Rectal smooth muscle tissue (tissue), 1 donor: ENCODE measurements around the gene FSTL4.
"Not testable (repeated sequence)": the region's sequence is repeated elsewhere in the genome, so short reads cannot be mapped to it uniquely, and the experiment has no call there.

ENCODE experiments used
- H3K27ac ChIP-seq: one replicate; pipeline ENCODE4 v1.7.0; 2013; ENCODE audit warnings: low read depth, low read length, inconsistent platforms
- H3K27me3 ChIP-seq: one replicate; pipeline ENCODE4 v1.7.0; 2013; ENCODE audit warnings: low read length; ENCODE audit not compliant: control insufficient read depth, insufficient read depth
- H3K36me3 ChIP-seq: one replicate; pipeline ENCODE4 v1.7.0; 2013; ENCODE audit warnings: low read length; ENCODE audit not compliant: control insufficient read depth, insufficient read depth
- H3K4me1 ChIP-seq: one replicate; pipeline ENCODE4 v1.7.0; 2013; ENCODE audit warnings: low read length; ENCODE audit not compliant: control insufficient read depth, insufficient read depth
- H3K4me3 ChIP-seq: one replicate; pipeline ENCODE4 v1.7.0; 2013; ENCODE audit warnings: low read length
- H3K9ac ChIP-seq: one replicate; pipeline ENCODE4 v1.7.0; 2013; ENCODE audit warnings: low read length

The FSTL4 gene

DNA sequence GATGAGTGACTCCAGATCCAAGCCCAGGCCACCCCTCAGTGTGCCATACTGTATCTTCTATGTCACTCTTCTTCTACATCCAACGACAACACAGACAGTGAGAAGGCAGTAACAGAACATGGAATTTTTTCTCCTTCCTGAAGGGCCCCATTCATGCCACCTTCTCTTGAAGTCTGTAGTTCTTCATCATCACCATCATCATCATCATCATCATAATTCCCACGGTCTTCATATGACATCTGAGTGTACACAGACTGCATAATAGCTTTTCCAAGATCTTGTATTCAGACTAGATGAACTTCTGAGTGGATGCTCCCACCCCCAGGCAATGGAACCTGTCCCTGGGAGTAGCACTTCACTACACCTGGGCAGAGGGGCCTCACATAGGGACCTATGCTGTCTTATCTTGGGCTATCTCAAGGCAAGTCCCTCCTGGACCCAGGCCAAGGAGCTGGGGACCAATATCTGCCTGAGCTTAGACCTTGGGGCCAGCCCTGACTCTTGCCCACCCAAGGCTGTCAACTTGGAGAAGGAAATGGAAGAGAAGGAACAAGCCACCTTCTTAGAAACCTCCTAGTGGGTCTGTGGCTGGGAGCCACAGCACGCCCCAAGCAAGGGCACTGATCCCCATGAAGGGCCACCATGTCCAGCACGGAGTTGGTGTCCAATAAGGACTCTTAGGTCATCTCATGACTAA is 159.1 kb downstream of the FSTL4 start:
- no peak overlapping the region for H3K4me3 ChIP-seq
- no peak overlapping the region for H3K27ac ChIP-seq
- no peak overlapping the region for H3K9ac ChIP-seq
- no peaks in the 10 kb centered on the region for H3K27me3 ChIP-seq
- no peaks in the 10 kb centered on the region for H3K4me1 ChIP-seq
- no peaks in the 10 kb centered on the region for H3K36me3 ChIP-seq

DNA sequence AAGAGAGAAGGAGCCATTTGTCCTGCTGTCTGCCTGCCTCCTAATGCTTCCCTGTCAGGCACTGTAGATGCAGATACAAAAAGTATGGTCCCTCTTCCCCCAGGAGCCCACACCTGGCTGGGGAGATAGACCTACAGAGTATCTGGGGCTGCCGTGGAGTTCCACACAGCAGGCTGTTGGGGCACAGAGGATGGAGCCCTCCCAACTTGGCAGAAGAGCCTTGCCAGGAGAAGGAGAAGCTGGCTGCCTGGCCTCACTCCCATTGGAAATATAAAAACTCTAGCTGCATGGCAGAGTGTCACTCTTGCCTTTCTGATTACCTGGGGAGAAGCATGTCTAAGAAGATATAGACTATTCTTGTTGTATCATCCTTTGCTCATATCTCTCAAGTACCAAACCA is 160.4 kb downstream of the FSTL4 start:
- H3K36me3 ChIP-seq: no peaks in the 10 kb centered on the region
- no peak overlapping the region for H3K9ac ChIP-seq
- no peak overlapping the region for H3K27ac ChIP-seq
- H3K4me1 ChIP-seq: no peaks in the 10 kb centered on the region
- no peak overlapping the region for H3K4me3 ChIP-seq
- no peaks in the 10 kb centered on the region for H3K27me3 ChIP-seq

DNA sequence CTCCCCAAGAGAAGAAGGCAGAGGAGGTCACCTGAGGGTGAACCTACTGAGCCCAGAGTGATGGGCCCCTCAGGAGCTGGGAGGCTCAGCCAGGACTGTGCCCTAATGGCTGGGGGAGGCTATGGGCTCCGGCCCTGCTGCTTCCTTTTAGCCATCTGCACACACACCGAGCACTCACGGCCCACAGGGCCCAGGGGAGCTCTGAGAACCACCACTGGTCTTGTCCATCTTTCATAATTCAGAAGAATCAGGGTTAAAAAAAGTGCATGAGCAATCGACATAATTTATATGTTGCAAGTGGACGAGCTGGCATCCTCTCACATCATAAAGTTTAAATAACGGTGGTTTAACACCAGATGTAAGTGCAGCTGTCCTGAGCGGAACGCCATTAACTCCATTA is 162.1 kb downstream of the FSTL4 start:
- Histone ChIP-seq H3K4me1 (no peaks in the 10 kb centered on the region), H3K36me3 (no peaks in the 10 kb centered on the region), H3K4me3 (no peak overlapping the region), H3K27me3 (no peaks in the 10 kb centered on the region), H3K9ac (no peak overlapping the region), H3K27ac (no peak overlapping the region)

DNA sequence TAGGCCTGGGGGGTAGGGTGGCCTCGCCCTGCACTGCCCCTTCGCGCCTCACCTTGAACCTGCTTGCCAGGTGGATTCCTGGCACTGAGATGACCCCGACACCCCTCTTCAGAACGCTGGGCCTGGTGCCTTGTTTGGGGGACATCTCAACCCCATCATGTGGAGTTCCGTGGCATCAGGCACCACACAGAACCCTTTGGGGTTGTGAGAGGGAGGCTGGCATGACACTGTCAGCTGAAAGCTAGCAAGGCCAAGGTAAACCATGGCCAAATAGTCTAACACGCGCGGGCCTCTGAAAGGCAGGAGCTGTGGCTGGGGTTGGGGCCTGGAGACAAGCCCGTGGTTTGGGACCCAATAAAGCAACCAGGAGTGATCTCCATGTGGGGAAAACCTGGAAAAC is 163.2 kb downstream of the FSTL4 start:
- Histone ChIP-seq H3K36me3 (no peaks in the 10 kb centered on the region), H3K27me3 (no peaks in the 10 kb centered on the region), H3K4me1 (no peaks in the 10 kb centered on the region), H3K9ac (no peak overlapping the region), H3K4me3 (no peak overlapping the region), H3K27ac (no peak overlapping the region)

DNA sequence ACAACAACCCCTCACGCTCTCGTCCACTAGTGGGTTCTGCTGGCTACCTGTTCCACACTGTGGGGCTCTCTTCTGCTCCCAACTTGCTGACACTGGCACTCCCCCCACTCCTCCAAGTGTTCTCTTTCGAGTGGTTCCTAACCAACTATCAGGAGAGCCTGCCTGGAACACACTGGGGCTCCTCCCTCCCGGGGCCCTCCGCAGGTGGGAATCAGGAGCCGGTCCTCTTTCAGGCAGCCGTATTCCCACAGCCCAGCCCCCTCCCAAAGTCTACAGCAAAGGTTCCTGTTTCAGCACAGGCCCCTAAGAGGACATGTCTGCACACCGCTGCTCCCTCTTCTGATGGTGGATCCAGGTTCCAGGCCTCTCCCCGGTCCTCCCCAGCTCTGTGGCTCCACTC is 165.9 kb downstream of the FSTL4 start:
- Histone ChIP-seq H3K27ac (no peak overlapping the region), H3K36me3 (no peaks in the 10 kb centered on the region), H3K27me3 (no peaks in the 10 kb centered on the region), H3K4me1 (no peaks in the 10 kb centered on the region), H3K9ac (no peak overlapping the region), H3K4me3 (no peak overlapping the region)

DNA sequence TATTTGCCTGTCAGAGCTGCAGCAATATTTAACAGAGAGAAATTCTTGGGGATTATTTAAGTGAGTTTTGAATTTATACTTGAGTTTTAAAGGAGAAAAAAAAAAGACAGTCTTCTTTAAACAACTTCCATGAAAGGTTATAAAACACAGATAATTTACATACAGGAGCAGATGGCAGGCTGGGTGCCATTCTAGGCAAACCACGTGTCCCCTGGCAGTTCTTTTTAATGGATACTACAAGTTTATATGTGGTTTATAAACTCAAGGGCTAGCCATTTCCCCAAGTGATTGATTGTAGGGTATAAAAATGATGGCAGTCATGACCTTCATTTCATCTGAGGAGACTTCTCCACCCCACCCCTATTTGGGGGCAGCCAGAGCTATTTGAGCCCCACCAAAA is 166.6 kb downstream of the FSTL4 start:
- H3K27me3 ChIP-seq: no peaks in the 10 kb centered on the region
- H3K9ac ChIP-seq: no peak overlapping the region
- no peak overlapping the region for H3K4me3 ChIP-seq
- H3K36me3 ChIP-seq: no peaks in the 10 kb centered on the region
- no peaks in the 10 kb centered on the region for H3K4me1 ChIP-seq
- no peak overlapping the region for H3K27ac ChIP-seq

DNA sequence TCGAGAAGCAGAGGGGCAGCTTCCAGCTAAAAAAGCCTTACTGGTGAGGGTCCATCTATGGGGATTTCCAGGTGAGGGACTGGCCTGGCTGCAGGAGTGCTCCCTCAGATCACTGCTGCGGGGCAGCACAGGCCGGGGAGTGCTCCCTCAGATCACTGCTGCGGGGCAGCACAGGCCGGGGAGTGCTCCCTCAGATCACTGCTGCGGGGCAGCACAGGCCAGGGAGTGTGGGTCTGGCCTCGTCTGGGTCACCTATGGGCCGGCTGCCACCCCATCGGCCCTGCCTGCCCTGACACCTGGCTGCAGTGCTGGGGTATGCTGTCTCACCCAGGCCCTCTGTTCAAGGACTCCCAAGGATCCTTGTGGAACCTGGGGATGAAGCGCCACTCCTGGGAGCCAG is 167.1 kb downstream of the FSTL4 start:
- not testable (repeated sequence) for H3K27me3 ChIP-seq, H3K27ac ChIP-seq, H3K36me3 ChIP-seq, H3K4me3 ChIP-seq, H3K9ac ChIP-seq, H3K4me1 ChIP-seq

DNA sequence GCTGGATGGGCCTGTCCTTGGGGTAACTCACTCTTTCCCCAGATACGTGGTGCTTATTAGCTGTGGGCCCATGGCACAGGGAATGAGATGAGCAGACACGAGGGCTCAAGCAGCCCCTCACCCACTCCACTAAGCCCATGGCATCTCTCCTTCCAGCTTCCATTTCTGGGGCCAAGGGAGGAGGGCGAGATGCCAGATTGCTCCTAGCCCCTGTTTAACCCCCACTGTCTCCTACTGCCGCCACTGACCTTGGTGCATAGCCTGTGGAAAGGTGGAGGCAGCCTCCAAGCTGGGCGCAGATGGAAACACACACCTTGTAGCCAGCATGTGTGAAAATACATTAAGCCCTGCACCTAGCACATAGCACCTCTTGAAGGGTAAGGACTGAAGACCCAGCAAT is 167.6 kb downstream of the FSTL4 start:
- Histone ChIP-seq H3K27ac (no peak overlapping the region), H3K9ac (no peak overlapping the region), H3K36me3 (no peaks in the 10 kb centered on the region), H3K4me3 (no peak overlapping the region), H3K27me3 (no peaks in the 10 kb centered on the region), H3K4me1 (no peaks in the 10 kb centered on the region)

DNA sequence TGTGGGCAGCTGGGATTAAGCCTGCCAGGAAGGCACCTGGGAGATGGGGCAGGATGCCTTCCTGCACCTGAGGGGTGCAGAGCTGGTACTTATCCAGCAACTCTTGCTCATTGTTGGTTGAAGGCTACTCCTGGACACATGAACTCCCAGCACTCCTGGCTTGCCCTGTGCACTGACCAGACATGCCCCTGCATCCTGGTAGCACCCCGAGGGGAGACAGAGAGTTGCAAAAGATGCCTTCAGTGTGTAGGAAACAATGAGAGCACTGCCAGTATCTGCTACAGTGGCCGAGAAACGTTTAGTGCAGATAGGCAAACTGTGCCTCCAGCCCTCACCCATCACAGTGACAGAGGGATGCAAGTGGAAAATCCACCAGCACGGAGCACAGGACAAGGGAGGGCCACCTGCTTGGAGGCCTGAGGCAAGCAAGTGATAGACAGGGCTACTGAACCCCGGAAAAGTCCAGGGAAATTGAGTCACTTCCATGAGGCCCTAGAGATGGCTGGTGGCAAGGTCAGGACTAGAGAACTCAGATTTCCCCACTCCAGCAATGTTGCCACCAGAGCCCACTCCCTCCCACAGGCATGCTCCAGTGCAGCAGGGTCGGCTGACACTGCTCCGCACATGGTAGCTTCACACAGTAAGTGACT is 171.1 kb downstream of the FSTL4 start:
- Histone ChIP-seq H3K27ac (no peak overlapping the region), H3K27me3 (no peaks in the 10 kb centered on the region), H3K36me3 (no peaks in the 10 kb centered on the region), H3K4me1 (no peaks in the 10 kb centered on the region), H3K4me3 (no peak overlapping the region), H3K9ac (no peak overlapping the region)

DNA sequence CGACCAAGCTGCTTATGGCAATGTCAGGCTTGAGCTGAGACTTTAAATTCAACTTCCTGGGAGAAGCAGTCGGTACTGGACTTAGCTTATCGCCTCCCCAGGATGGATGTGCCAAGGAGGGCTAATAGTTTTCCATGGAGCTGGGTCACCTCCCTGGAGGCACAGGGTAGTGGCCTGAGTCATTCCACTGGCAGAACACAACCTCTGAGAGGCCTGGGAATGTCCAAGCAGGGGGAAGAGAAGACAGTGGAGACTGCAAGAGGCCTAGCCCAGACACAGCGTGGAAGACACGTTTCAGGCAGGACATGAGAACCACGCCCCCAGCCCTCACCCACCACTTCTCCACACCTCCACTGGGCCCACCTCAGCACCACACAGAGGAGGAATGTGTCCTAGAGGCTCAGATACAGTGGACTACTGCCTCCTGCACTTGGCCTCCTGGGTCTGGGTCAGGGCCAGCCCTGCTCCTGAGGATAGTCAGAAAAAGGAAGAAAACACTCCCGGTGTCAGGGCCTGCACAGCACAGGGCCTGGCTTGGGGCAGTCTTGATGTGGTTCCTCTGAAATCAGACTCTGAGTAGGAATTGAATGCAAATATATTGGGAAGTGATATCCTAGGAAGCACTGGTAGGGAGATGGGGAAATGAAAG is 171.8 kb downstream of the FSTL4 start:
- Histone ChIP-seq H3K27ac (no peak overlapping the region), H3K4me1 (no peaks in the 10 kb centered on the region), H3K36me3 (no peaks in the 10 kb centered on the region), H3K27me3 (no peaks in the 10 kb centered on the region), H3K4me3 (no peak overlapping the region), H3K9ac (no peak overlapping the region)

DNA sequence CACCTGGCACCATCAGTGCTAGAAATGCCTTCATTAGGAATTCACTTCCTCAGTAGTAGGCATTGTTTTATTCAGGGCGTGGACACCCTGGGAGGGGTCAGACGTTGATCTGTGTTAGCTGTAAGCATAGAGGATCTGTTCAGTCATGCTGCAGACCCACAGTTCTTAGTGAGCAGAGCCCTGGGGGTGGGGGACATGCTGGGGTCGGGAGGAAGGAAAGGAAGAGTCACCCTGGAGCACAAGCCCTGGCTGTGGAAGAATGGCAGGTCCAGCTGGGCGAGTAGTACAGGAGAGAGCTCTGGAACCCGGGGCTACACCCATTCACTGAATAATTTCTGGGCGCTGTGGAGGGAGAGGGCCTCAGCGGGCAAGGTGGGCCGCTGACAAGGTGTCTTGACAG is 172.5 kb downstream of the FSTL4 start:
- Histone ChIP-seq H3K4me3 (no peak overlapping the region), H3K36me3 (no peaks in the 10 kb centered on the region), H3K9ac (no peak overlapping the region), H3K27ac (no peak overlapping the region), H3K27me3 (no peaks in the 10 kb centered on the region), H3K4me1 (no peaks in the 10 kb centered on the region)

DNA sequence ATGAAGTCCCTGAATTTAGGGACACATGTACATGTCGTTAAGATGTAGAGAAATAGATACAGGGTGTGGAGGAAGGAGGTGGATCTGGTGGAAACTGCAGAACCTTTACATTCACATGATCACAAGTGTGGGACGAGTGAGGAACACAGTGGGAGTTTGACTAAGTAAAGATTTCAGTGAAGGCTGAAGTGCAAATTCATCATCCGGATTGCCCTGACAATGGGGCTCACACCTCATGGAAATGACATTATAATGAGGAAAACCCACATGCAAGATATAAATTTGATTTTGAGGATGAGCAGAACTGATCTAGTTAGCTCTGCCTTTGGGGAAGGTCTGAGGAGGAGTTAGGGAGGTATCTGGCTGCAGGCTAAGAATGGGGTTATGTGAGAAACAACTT is 173.9 kb downstream of the FSTL4 start:
- no peaks in the 10 kb centered on the region for H3K27me3 ChIP-seq
- no peak overlapping the region for H3K4me3 ChIP-seq
- no peak overlapping the region for H3K9ac ChIP-seq
- H3K27ac ChIP-seq: no peak overlapping the region
- H3K36me3 ChIP-seq: no peaks in the 10 kb centered on the region
- H3K4me1 ChIP-seq: no peaks in the 10 kb centered on the region

DNA sequence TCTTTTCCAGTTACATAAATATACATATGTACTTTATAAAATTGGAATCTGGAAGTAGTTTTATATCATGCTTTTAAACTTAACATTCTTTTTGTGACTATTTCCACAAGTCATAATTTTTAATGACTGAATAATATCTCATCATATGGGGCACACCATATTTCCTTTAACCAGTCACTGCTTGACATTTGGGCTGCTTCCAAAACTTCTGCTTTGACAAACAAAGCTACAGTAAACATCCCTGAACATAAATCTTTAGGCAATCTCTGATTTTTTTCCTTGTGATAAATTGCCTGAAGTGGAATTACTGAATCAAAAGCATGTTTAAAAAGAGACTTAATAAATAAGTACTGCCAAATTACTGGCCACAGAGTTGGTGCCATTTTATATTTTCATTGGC is 178.0 kb downstream of the FSTL4 start:
- H3K4me1 ChIP-seq: no peaks in the 10 kb centered on the region
- no peak overlapping the region for H3K27ac ChIP-seq
- no peaks in the 10 kb centered on the region for H3K27me3 ChIP-seq
- H3K36me3 ChIP-seq: no peaks in the 10 kb centered on the region
- H3K9ac ChIP-seq: no peak overlapping the region
- no peak overlapping the region for H3K4me3 ChIP-seq
